ENCODE data around the gene GRAMD2B.

DNA sequence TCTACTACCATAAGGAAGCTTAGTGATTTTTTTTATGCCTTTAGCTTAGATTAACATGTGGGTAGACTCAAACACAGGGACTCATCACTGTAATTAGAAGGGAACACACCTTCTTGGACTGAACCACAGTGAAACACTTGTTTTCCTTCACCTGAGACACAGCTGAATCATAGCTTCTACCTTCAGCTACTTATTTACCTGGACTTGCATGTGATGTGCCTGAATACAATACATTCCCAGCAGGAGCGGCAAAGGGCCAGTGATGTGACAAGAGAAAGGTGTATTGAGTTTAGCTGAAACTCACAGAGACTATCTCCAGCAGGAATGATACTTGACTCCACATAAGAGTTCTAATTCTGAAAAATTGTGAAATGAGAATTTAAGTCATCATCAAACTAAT, 37.8 kb downstream of the GRAMD2B start:
- TF ChIP-seq CTCF (IDR thresholded peaks at IDR 0.05) (no peak), POLR2A (IDR thresholded peaks at IDR 0.05) (no peak)
